IMR-90 (cell line): ENCODE results near the gene PIK3CA. TPM values are rescaled to one million over a fixed set of nuclear protein-coding genes. Genes with fewer than 3 reads are reported as not detected.

Experiments used
- ATAC-seq: fragments of 200-7000 bp; cut with Tn5 transposase; 2 replicates; pipeline ENCODE4 v1.9.1; 2020; ENCODE audit warnings: low read depth, mild to moderate bottlenecking, moderate library complexity
- BruUV-seq: library from RNA; stranded (reverse); fragments of 400-500 nt; replicated peaks from 2 replicates; lab custom pipeline; 2021; lab: Mats Ljungman, UMichigan
- CTCF ChIA-PET: fragments of 300-600 bp; formaldehyde crosslinking; extraction: SDS; loops from one replicate; lab custom pipeline; 2021; ENCODE audit warnings: antibody characterized with exemption; lab: Yijun Ruan, JAX
- POLR2A ChIA-PET: fragments of 300-600 bp; sonication (Branson Sonifier 250); formaldehyde crosslinking; loops from one replicate; lab custom pipeline; 2022; ENCODE audit warnings: antibody characterized with exemption; ENCODE audit not compliant: unreplicated experiment; lab: Charles Lee
- DNase-seq: peaks from one replicate; pipeline ENCODE4 v3.0.0; 2013
- H2AFZ ChIP-seq: replicated peaks from 2 replicates; pipeline ENCODE3; 2013; ENCODE audit warnings: low read length, mild to moderate bottlenecking; ENCODE audit not compliant: poor library complexity
- H2AK5ac ChIP-seq: 2 replicates; pipeline ENCODE4 v1.6.1; 2013; ENCODE audit warnings: low read depth, low read length, inconsistent platforms
- H2AK9ac ChIP-seq: replicated peaks from 2 replicates; pipeline ENCODE3; 2013; ENCODE audit warnings: mild to moderate bottlenecking, low read depth, low read length, moderate library complexity; ENCODE audit not compliant: poor library complexity
- H2BK120ac ChIP-seq: 2 replicates; pipeline ENCODE4 v1.6.1; 2013; ENCODE audit warnings: low read depth, low read length, inconsistent platforms
- H2BK15ac ChIP-seq: 3 replicates; pipeline ENCODE4 v1.6.1; 2013; ENCODE audit warnings: low read depth, low read length, inconsistent platforms
- H2BK20ac ChIP-seq: 2 replicates; pipeline ENCODE4 v1.6.1; 2013; ENCODE audit warnings: low read depth, mild to moderate bottlenecking, inconsistent platforms, low read length, moderate library complexity
- H2BK5ac ChIP-seq: 2 replicates; pipeline ENCODE4 v1.6.1; 2013; ENCODE audit warnings: mild to moderate bottlenecking, low read depth, low read length, inconsistent platforms; ENCODE audit not compliant: poor library complexity, severe bottlenecking
- H3K14ac ChIP-seq: replicated peaks from 2 replicates; pipeline ENCODE4 v1.6.1; 2013; ENCODE audit warnings: low read depth, low read length, inconsistent platforms
- H3K18ac ChIP-seq: 2 replicates; pipeline ENCODE4 v1.6.1; 2013; ENCODE audit warnings: low read depth, low read length, control low read depth
- H3K23ac ChIP-seq: 2 replicates; pipeline ENCODE4 v1.6.1; 2013; ENCODE audit warnings: low read depth, low read length, inconsistent platforms
- H3K27ac ChIP-seq: 2 replicates; pipeline ENCODE4 v1.5.1; 2013; ENCODE audit warnings: mild to moderate bottlenecking, control low read depth, low read length; ENCODE audit not compliant: insufficient read depth
- H3K27me3 ChIP-seq: 2 replicates; pipeline ENCODE4 v1.6.1; 2013; ENCODE audit warnings: low read length; ENCODE audit not compliant: control insufficient read depth, insufficient read depth
- H3K36me3 ChIP-seq: 2 replicates; pipeline ENCODE4 v1.6.1; 2013; ENCODE audit warnings: low read length, mixed read lengths; ENCODE audit not compliant: control insufficient read depth, insufficient read depth
- H3K4ac ChIP-seq: 2 replicates; pipeline ENCODE4 v1.6.1; 2013; ENCODE audit warnings: low read depth, low read length, inconsistent platforms
- H3K4me1 ChIP-seq: 2 replicates; pipeline ENCODE4 v1.6.1; 2013; ENCODE audit warnings: low read length, mixed read lengths; ENCODE audit not compliant: control insufficient read depth, insufficient read depth
- H3K4me2 ChIP-seq: 2 replicates; pipeline ENCODE4 v1.6.1; 2013; ENCODE audit warnings: low read depth, mild to moderate bottlenecking, control low read depth, low read length, moderate library complexity
- H3K4me3 ChIP-seq: 2 replicates; pipeline ENCODE4 v1.5.1; 2013; ENCODE audit warnings: low read depth, mild to moderate bottlenecking, control low read depth, low read length, moderate library complexity; ENCODE audit not compliant: insufficient read depth
- H3K56ac ChIP-seq: 2 replicates; pipeline ENCODE4 v1.6.1; 2013; ENCODE audit warnings: low read length, inconsistent platforms; ENCODE audit not compliant: insufficient read depth; ENCODE audit errors: extremely low read depth
- H3K79me1 ChIP-seq, 2 experiments: 2 replicates each; pipeline ENCODE4 v1.6.1; 2013; ENCODE audit warnings: low read length in 2 of 2, inconsistent platforms in 1 of 2, low read depth in 1 of 2
- H3K9ac ChIP-seq: 2 replicates; pipeline ENCODE4 v1.6.1; 2013; ENCODE audit warnings: low read depth, low read length, control low read depth
- H3K9me1 ChIP-seq: 2 replicates; pipeline ENCODE4 v1.6.1; 2013; ENCODE audit warnings: low read length, inconsistent platforms; ENCODE audit not compliant: insufficient read depth
- H3K9me3 ChIP-seq: 2 replicates; pipeline ENCODE4 v1.6.1; 2013; ENCODE audit warnings: low read length; ENCODE audit not compliant: control insufficient read depth, insufficient read depth
- H4K20me1 ChIP-seq: 2 replicates; pipeline ENCODE4 v1.6.1; 2013; ENCODE audit warnings: low read length, inconsistent platforms; ENCODE audit not compliant: insufficient read depth
- H4K5ac ChIP-seq: 2 replicates; pipeline ENCODE4 v1.6.1; 2013; ENCODE audit warnings: mild to moderate bottlenecking, low read depth, low read length, control low read depth
- H4K8ac ChIP-seq, 2 experiments: 2 replicates each; pipeline ENCODE4 v1.6.1; 2013; ENCODE audit warnings: low read depth in 2 of 2, low read length in 2 of 2, control low read depth in 1 of 2, inconsistent platforms in 1 of 2
- H4K91ac ChIP-seq: 2 replicates; pipeline ENCODE4 v1.6.1; 2013; ENCODE audit warnings: low read depth, low read length, inconsistent platforms; ENCODE audit not compliant: insufficient read depth
- CEBPB ChIP-seq: IDR thresholded peaks from 2 replicates; pipeline ENCODE4 v1.6.1; 2012; ENCODE audit warnings: low read depth, low read length, improper control_type of control experiment
- SMC3 ChIP-seq: fragments of 150-350 bp; IDR thresholded peaks from 2 replicates; pipeline ENCODE4 v1.6.1; 2016; ENCODE audit warnings: low read depth, mild to moderate bottlenecking, antibody characterized with exemption, low read length, moderate library complexity
- WGBS, 2 experiments: methylation state at CpG; one replicate each; pipeline versions ENCODE4 v1.1.5 to v1.1.7; 2013; ENCODE audit warnings: missing lambda C conversion rate in 2 of 2; ENCODE audit not compliant: insufficient read length in 1 of 2; ENCODE audit errors: extremely low coverage in 2 of 2; 5-methylcytosine and 5-hydroxymethylcytosine counted together
- dilution Hi-C: fragments of 300-500 bp; cut with HindIII; formaldehyde crosslinking; loops from one replicate; pipeline ENCODE4 v1.14.3; 2018; ENCODE audit warnings: low sequenced_read_pairs; ENCODE audit not compliant: unreplicated experiment
- in situ Hi-C: fragments of 300-500 bp; cut with MboI; formaldehyde crosslinking; loops from 3 replicates; pipeline ENCODE4 v1.14.3; 2019; ENCODE audit warnings: low sequenced_read_pairs, inconsistent platforms, mixed read lengths
- intact Hi-C: fragments of 100-400 bp; cut with micrococcal nuclease; formaldehyde crosslinking; loops from 2 replicates; pipeline ENCODE4 v1.10.0; 2022
- polyA plus RNA-seq, 3 experiments: library from polyadenylated mRNA; depleted of rRNA; stranded (reverse); fragments of >200 nt; gene quantifications; 2 replicates each; pipeline ENCODE4 v1.2.3, GENCODE V29; 2012; ENCODE audit warnings: low replicate concordance in 1 of 3
- total RNA-seq: library from RNA; depleted of rRNA; stranded (reverse); fragments of >200 nt; gene quantifications from 2 replicates; pipeline ENCODE4 v1.2.3, GENCODE V29; 2012

The PIK3CA gene
- total and polyA plus RNA-seq, 2 of the 4 experiments (the other 2 are of a cell fraction) = 5.7 to 22.4 TPM

DNA sequence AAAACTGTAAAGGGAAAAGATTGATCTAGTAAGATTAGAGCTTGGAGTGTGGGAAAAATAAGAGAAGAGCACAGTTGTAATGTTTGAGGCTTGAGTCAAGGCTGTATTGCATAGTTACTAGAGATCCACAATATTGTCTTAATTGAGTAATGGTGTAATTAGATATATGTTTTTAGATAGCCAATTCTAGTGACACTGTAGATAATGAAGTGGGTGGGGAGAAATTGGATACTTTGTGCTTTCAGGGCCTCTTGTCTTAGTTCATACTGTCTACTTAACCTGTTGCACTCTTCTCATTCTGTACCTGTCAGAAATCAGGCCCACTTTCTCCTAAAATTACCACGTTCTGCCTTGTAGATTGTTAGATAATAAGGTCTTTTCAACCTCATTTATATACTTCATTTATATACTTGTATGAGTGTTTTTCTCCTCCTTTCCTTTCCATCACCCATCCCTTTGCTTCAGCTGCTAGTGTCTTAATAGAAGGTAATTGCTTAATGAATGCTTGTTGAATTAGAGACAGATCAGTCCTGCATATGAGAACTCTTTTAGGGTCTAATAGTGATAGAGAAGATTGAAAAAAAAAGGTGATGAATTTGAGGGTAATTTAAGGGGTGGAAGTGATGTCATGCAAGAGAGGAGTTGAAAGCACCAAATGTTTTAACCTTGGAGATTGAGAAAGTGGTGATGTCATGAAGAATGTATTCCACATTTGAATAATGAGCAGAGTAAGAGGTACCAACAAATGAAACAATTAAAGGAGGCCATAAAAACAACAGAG, 32.0 kb downstream of the PIK3CA start:
- intact Hi-C loops (loop anchor here (2.0 kb wide), 1 partner anchor 21 kb away; no protein-coding TSS in a partner anchor), in situ Hi-C loops (no loop called here), dilution Hi-C loops (no loop called here)
- Histone ChIP-seq H3K4me1 (peaks cover 8% of the 10 kb centered on the region), H2BK20ac (no peak overlapping the region), H3K23ac (no peak overlapping the region), H3K79me1 (peaks cover 21 to 45% of the 10 kb centered on the region in 2 experiments), H2AK5ac (no peak overlapping the region), H3K27me3 (no peaks in the 10 kb centered on the region), H3K9ac (no peak overlapping the region), H3K4me2 (no peak overlapping the region), H4K91ac (no peak overlapping the region), H2BK5ac (no peak overlapping the region), H2AK9ac (no peak overlapping the region), H3K4me3 (no peak overlapping the region), H3K9me1 (peaks cover 7% of the 10 kb centered on the region), H4K8ac (no peak overlapping the region), H3K18ac (no peak overlapping the region), H3K36me3 (no peaks in the 10 kb centered on the region), H2AFZ (no peak overlapping the region), H4K20me1 (peaks cover 27% of the 10 kb centered on the region; the same call in 1 of the 2 replicates), H3K9me3 (no peaks in the 10 kb centered on the region), H3K14ac (no peak overlapping the region), H3K56ac (no peak overlapping the region), H2BK120ac (no peak overlapping the region), H3K4ac (no peak overlapping the region), H3K27ac (no peak overlapping the region), H2BK15ac (no peak overlapping the region), H4K5ac (no peak overlapping the region)
- no peak for TF ChIP-seq SMC3
- TF ChIP-seq CEBPB = peak; percentile 8; the same call in 1 of the 2 replicates
- ChIA-PET CTCF (interaction anchor here (0.7 kb wide), 1 partner anchor 9 kb away, joined by 4 read pairs; no protein-coding TSS in a partner anchor), POLR2A (no interaction called here)
- no CpG with 5 or more reads among the region's 1 CpG for WGBS, 2 experiments
- no TSS peak for BruUV-seq
- ATAC-seq (no peak), DNase-seq (peak; percentile 44)
